ENCODE results near the gene TPH2. TPM values are rescaled to one million over a fixed set of nuclear protein-coding genes. Genes with fewer than 3 reads are reported as not detected.

Gene TPH2
- total RNA-seq, 2 experiments from 2014 or later, result not detected

- Mint-ChIP-seq H3K27ac (no peak overlapping the region), H3K27me3 (peaks cover 46% of the 10 kb centered on the region), H3K9me3 (no peaks in the 10 kb centered on the region), H3K4me3 (no peak overlapping the region), H3K36me3 (ENCODE audit: low read depth) (no peaks in the 10 kb centered on the region), H3K4me1 (ENCODE audit: low read depth) (peaks cover 2% of the 10 kb centered on the region)
- intact Hi-C loops (cut with micrococcal nuclease), result no loop called here
- DNase-seq, result no peak
- CTCF ChIA-PET, result no interaction called here
- no peak for ATAC-seq
- POLR2A ChIA-PET, result no interaction called here
- no peak for TF ChIP-seq CTCF (IDR thresholded peaks at IDR 0.05)
These were observed 4.1 kb downstream of the TPH2 start for GRCh38 chr12:71942703-71943102.

GRCh38 chr12:71945121-71945520 lies 6.5 kb downstream of the TPH2 start:
- DNase-seq (no peak), ATAC-seq (no peak)
- Mint-ChIP-seq H3K4me1 (ENCODE audit: low read depth) (no peaks in the 10 kb centered on the region), H3K9me3 (no peaks in the 10 kb centered on the region), H3K36me3 (ENCODE audit: low read depth) (no peaks in the 10 kb centered on the region), H3K27me3 (peaks cover 29% of the 10 kb centered on the region), H3K27ac (no peak overlapping the region), H3K4me3 (no peak overlapping the region)
- intact Hi-C loops (cut with micrococcal nuclease), result no loop called here
- no peak for TF ChIP-seq CTCF (IDR thresholded peaks at IDR 0.05)
- POLR2A ChIA-PET, result no interaction called here
- CTCF ChIA-PET, result interaction anchor here (1.5 kb wide), 1 partner anchor 165 kb away, joined by 4 read pairs; no protein-coding TSS in a partner anchor

- Mint-ChIP-seq H3K4me3 (no peak overlapping the region), H3K4me1 (ENCODE audit: low read depth) (no peaks in the 10 kb centered on the region), H3K9me3 (no peaks in the 10 kb centered on the region), H3K36me3 (ENCODE audit: low read depth) (no peaks in the 10 kb centered on the region), H3K27me3 (peaks cover 24% of the 10 kb centered on the region), H3K27ac (no peak overlapping the region)
- ChIA-PET POLR2A (no interaction called here), CTCF (interaction anchor here (0.6 kb wide), 1 partner anchor 106 kb away, joined by 3 read pairs; no protein-coding TSS in a partner anchor)
- intact Hi-C loops (cut with micrococcal nuclease), result no loop called here
- ATAC-seq (no peak), DNase-seq (no peak)
- no peak for TF ChIP-seq CTCF (IDR thresholded peaks at IDR 0.05)
These were observed 7.2 kb downstream of the TPH2 start for GRCh38 chr12:71945883-71946282.

- Mint-ChIP-seq H3K36me3 (ENCODE audit: low read depth) (no peaks in the 10 kb centered on the region), H3K4me3 (no peak overlapping the region), H3K4me1 (ENCODE audit: low read depth) (no peaks in the 10 kb centered on the region), H3K9me3 (no peaks in the 10 kb centered on the region), H3K27ac (no peak overlapping the region), H3K27me3 (peaks cover 22% of the 10 kb centered on the region)
- intact Hi-C loops (cut with micrococcal nuclease), result no loop called here
- no peak for TF ChIP-seq CTCF (IDR thresholded peaks at IDR 0.05)
- CTCF ChIA-PET, result no interaction called here
- POLR2A ChIA-PET, result interaction anchor here (1.3 kb wide), 1 partner anchor 9 kb away, joined by 3 read pairs; the partner anchor contains the start of gene TPH2
- ATAC-seq, result no peak
- DNase-seq, result no peak
These were observed 9.0 kb downstream of the TPH2 start for GRCh38 chr12:71947645-71948105.

- Mint-ChIP-seq H3K4me1 (ENCODE audit: low read depth) (no peaks in the 10 kb centered on the region), H3K9me3 (no peaks in the 10 kb centered on the region), H3K4me3 (no peak overlapping the region), H3K36me3 (ENCODE audit: low read depth) (no peaks in the 10 kb centered on the region), H3K27me3 (peaks cover 24% of the 10 kb centered on the region), H3K27ac (no peak overlapping the region)
- DNase-seq (no peak), ATAC-seq (no peak)
- ChIA-PET CTCF (no interaction called here), POLR2A (interaction anchor here (1.3 kb wide), 1 partner anchor 10 kb away, joined by 3 read pairs; the partner anchor contains the start of gene TPH2)
- TF ChIP-seq CTCF (IDR thresholded peaks at IDR 0.05), result no peak
- intact Hi-C loops (cut with micrococcal nuclease), result no loop called here
These were observed 9.7 kb downstream of the TPH2 start for GRCh38 chr12:71948390-71948789.
